B cell (primary cell): ENCODE results near the gene SRD5A3. TPM values are rescaled to one million over a fixed set of nuclear protein-coding genes. Genes with fewer than 3 reads are reported as not detected.

Source experiments
- ATAC-seq: fragments of 200-7000 bp; cut with Tn5 transposase; one replicate; pipeline ENCODE4 v1.10.0; 2021; ENCODE audit warnings: low read depth, mild to moderate bottlenecking, moderate number of reproducible peaks, moderate library complexity
- CTCF ChIA-PET: fragments of 350-600 bp; sonication (Branson Sonifier 250); formaldehyde crosslinking; loops from one replicate; lab custom pipeline; 2021; ENCODE audit warnings: antibody characterized with exemption, inconsistent platforms; lab: Charles Lee
- POLR2A ChIA-PET: fragments of 350-600 bp; sonication (Branson Sonifier 250); formaldehyde crosslinking; loops from one replicate; lab custom pipeline; 2021; ENCODE audit warnings: antibody characterized with exemption; lab: Charles Lee
- DNase-seq: peaks from one replicate; pipeline ENCODE4 v3.0.0; 2013
- H2AFZ ChIP-seq: 2 replicates; pipeline ENCODE4 v1.6.1; 2012; ENCODE audit warnings: mild to moderate bottlenecking, low read depth, low read length; ENCODE audit not compliant: insufficient read depth, poor library complexity, severe bottlenecking
- H3K27ac ChIP-seq, 2 donors: 1 replicate in 1 of 2; 2 replicates in 1 of 2; pipeline ENCODE4 v1.5.1; 2012 to 2013; ENCODE audit warnings: low read length in 2 of 2, mild to moderate bottlenecking in 2 of 2, moderate library complexity in 1 of 2
- H3K27me3 ChIP-seq, 4 experiments: fragments of 200-600 bp in 1 of 4; sonication (generic) in 1 of 4; replicated peaks in 1 of 4; 1 replicate in 2 of 4; 2 replicates in 2 of 4; pipeline versions ENCODE4 v1.6.1 to v1.7.0; 2013 to 2016; ENCODE audit warnings: low read length in 3 of 4, mild to moderate bottlenecking in 2 of 4, mixed read lengths in 1 of 4, moderate library complexity in 1 of 4; ENCODE audit not compliant: insufficient read depth in 4 of 4, control insufficient read depth in 3 of 4; ENCODE audit errors: control extremely low read depth in 1 of 4
- H3K36me3 ChIP-seq, 2 experiments: replicated peaks in 1 of 2; 1 replicate in 1 of 2; 2 replicates in 1 of 2; pipeline versions ENCODE4 v1.6.1 to v1.7.1; 2013; ENCODE audit warnings: low read length in 1 of 2; ENCODE audit not compliant: insufficient read depth in 2 of 2, control insufficient read depth in 1 of 2; ENCODE audit errors: control extremely low read depth in 1 of 2, extremely low read depth in 1 of 2
- H3K4me1 ChIP-seq, 2 donors: fragments of 200-600 bp in 1 of 2; sonication (generic) in 1 of 2; 1 replicate in 1 of 2; 2 replicates in 1 of 2; pipeline versions ENCODE4 v1.5.1 to v1.6.1; 2013 to 2017; ENCODE audit warnings: low read length in 2 of 2; ENCODE audit not compliant: control insufficient read depth in 2 of 2, insufficient read depth in 2 of 2
- H3K4me2 ChIP-seq: replicated peaks from 2 replicates; pipeline ENCODE3; 2012; ENCODE audit warnings: mild to moderate bottlenecking, low read depth, low read length; ENCODE audit not compliant: poor library complexity, severe bottlenecking
- H3K4me3 ChIP-seq, 5 experiments: fragments of 200-600 bp in 1 of 5; sonication (generic) in 1 of 5; 1 replicate in 3 of 5; 2 replicates in 2 of 5; pipeline versions ENCODE4 v1.5.1 to v1.7.0; 2011 to 2016; ENCODE audit warnings: low read length in 4 of 5, mild to moderate bottlenecking in 4 of 5, low read depth in 2 of 5, control low read depth in 1 of 5, moderate library complexity in 1 of 5; ENCODE audit not compliant: insufficient read depth in 1 of 5; ENCODE audit errors: control extremely low read depth in 1 of 5, extremely low read depth in 1 of 5
- H3K79me2 ChIP-seq: fragments of 200-600 bp; sonication (generic); one replicate; pipeline ENCODE4 v1.6.0; 2016; ENCODE audit warnings: low read length; ENCODE audit not compliant: control insufficient read depth, insufficient read depth
- H3K9ac ChIP-seq: fragments of 200-600 bp; sonication (generic); 2 replicates; pipeline ENCODE4 v1.6.1; 2017; ENCODE audit warnings: mild to moderate bottlenecking, low read length, moderate library complexity
- H3K9me3 ChIP-seq, 3 donors: one replicate each; pipeline versions ENCODE4 v1.6.1 to v1.7.1; 2013; ENCODE audit warnings: low read length in 2 of 3; ENCODE audit not compliant: control insufficient read depth in 2 of 3, insufficient read depth in 1 of 3; ENCODE audit errors: control extremely low read depth in 1 of 3
- H4K20me1 ChIP-seq: 2 replicates; pipeline ENCODE4 v1.6.0; 2012; ENCODE audit warnings: mild to moderate bottlenecking, low read length; ENCODE audit not compliant: insufficient read depth, control insufficient read depth, poor library complexity, severe bottlenecking
- H3K27ac Mint-ChIP-seq: one replicate; pipeline ENCODE4 v1.8.0; 2021; ENCODE audit warnings: mixed read lengths
- H3K27me3 Mint-ChIP-seq: one replicate; pipeline ENCODE4 v1.8.0; 2021; ENCODE audit warnings: mixed read lengths
- H3K4me1 Mint-ChIP-seq: one replicate; pipeline ENCODE4 v1.8.0; 2021; ENCODE audit warnings: mixed read lengths
- H3K4me3 Mint-ChIP-seq: one replicate; pipeline ENCODE4 v1.8.0; 2021; ENCODE audit warnings: mixed read lengths
- H3K9me3 Mint-ChIP-seq: one replicate; pipeline ENCODE4 v1.8.0; 2022; ENCODE audit warnings: mixed read lengths; ENCODE audit not compliant: insufficient read depth
- CTCF ChIP-seq: fragments of 200-600 bp; IDR thresholded peaks from one replicate; pipeline ENCODE4 v1.8.0; 2022; ENCODE audit warnings: antibody characterized with exemption, mild to moderate bottlenecking
- EZH2 ChIP-seq: IDR thresholded peaks from 2 replicates; pipeline ENCODE4 v1.6.1; 2012; ENCODE audit warnings: borderline replicate concordance, low read depth, mild to moderate bottlenecking, moderate library complexity, low read length; ENCODE audit not compliant: insufficient read depth, poor library complexity, severe bottlenecking
- WGBS: methylation state at CpG from one replicate; pipeline ENCODE4 v1.1.5; 2013; ENCODE audit warnings: missing lambda C conversion rate; ENCODE audit not compliant: insufficient coverage; 5-methylcytosine and 5-hydroxymethylcytosine counted together
- intact Hi-C: fragments of 100-400 bp; cut with micrococcal nuclease; formaldehyde crosslinking; loops from one replicate; pipeline ENCODE4 v1.10.0; 2022
- polyA plus RNA-seq: library from polyadenylated mRNA; depleted of rRNA; stranded (reverse); fragments of >200 nt; gene quantifications from 2 replicates; pipeline ENCODE4 v1.2.3, GENCODE V29; 2012
- small RNA-seq: library from RNA; depleted of rRNA; stranded (forward); fragments of <200 nt; gene quantifications from one replicate; pipeline ENCODE3, GENCODE V24; 2012; ENCODE audit warnings: low replicate concordance, low read depth; ENCODE audit not compliant: insufficient read length
- total RNA-seq, 2 donors: library from RNA; stranded (reverse); fragments of 120-200 nt in 1 of 2; gene quantifications; 1 replicate in 1 of 2; 2 replicates in 1 of 2; pipeline versions ENCODE4 v1.2.3 to v1.2.4, GENCODE V29; 2013 to 2022

The SRD5A3 gene
- total and polyA plus RNA-seq, 2 donors (not counting 1 experiment from before 2014, with no cell fraction given): 0.88 to 3.6 TPM

- H3K27me3 Mint-ChIP-seq: no peaks in the 10 kb centered on the region
- H3K27ac Mint-ChIP-seq: no peak overlapping the region
- POLR2A ChIA-PET: no interaction called here
- TF ChIP-seq EZH2: no peak
- no peak for TF ChIP-seq CTCF
- intact Hi-C loops: no loop called here
- no peaks in the 10 kb centered on the region for H3K4me1 ChIP-seq
- H3K4me2 ChIP-seq: no peak overlapping the region
- peaks cover 12 to 48% of the 10 kb centered on the region in 2 experiments for H3K36me3 ChIP-seq
- H3K79me2 ChIP-seq: peaks cover 17% of the 10 kb centered on the region
- no peak overlapping the region for H2AFZ ChIP-seq
- no peak overlapping the region for H3K27ac ChIP-seq
- H3K4me3 ChIP-seq: no peak overlapping the region
- H3K4me1 Mint-ChIP-seq: peaks cover 3% of the 10 kb centered on the region
- H3K4me3 Mint-ChIP-seq: no peak overlapping the region
- CTCF ChIA-PET: interaction anchor here (1.3 kb wide), 1 partner anchor 31 kb away, joined by 3 read pairs; no protein-coding TSS in a partner anchor
- H3K9me3 ChIP-seq: no peaks in the 10 kb centered on the region
- no CpG with 5 or more reads among the region's 3 CpGs for WGBS
- DNase-seq: no peak
- no peaks in the 10 kb centered on the region for H3K9me3 Mint-ChIP-seq
- ATAC-seq: no peak
- no peaks in the 10 kb centered on the region for H3K27me3 ChIP-seq
- H4K20me1 ChIP-seq: peaks cover 24% of the 10 kb centered on the region
- H3K9ac ChIP-seq: no peak overlapping the region
Measured at GRCh38 chr4:55416176-55416575, 70.1 kb downstream of the SRD5A3 start.

Small RNA genes within 50 kb of the gene (small RNA-seq; reads per million reads assigned to genes)
- gene RF00019: not detected

Other genes with a start within 250 kb of the SRD5A3 start
- gene KDR, start 220.6 kb upstream of the SRD5A3 start, total RNA-seq: not detected in 2 replicates
- gene KDR, start 220.6 kb upstream of the SRD5A3 start, polyA plus RNA-seq: not detected in 2 replicates
- 110 and 113 TPM in 2 replicates for gene TMEM165, start 49.7 kb downstream of the SRD5A3 start, total RNA-seq
- gene TMEM165, start 49.7 kb downstream of the SRD5A3 start, polyA plus RNA-seq: 26.3 and 44.6 TPM in 2 replicates
- 14.2 and 15.2 TPM in 2 replicates for gene CLOCK, start 200.7 kb downstream of the SRD5A3 start, total RNA-seq
- gene CLOCK, start 200.7 kb downstream of the SRD5A3 start, polyA plus RNA-seq: 2.8 and 3.7 TPM in 2 replicates
- not detected in 2 replicates for gene PDCL2, start 246.0 kb downstream of the SRD5A3 start, total RNA-seq
- not detected in 2 replicates for gene PDCL2, start 246.0 kb downstream of the SRD5A3 start, polyA plus RNA-seq